ENCODE data around the gene WNT4.

WNT4 gene

GRCh38 chr1:22143065-22144033 lies at the start of gene WNT4:
Gene WNT4, minus strand, starts transcription at chr1:22143097. Its CDS starts 175 bp downstream, at chr1:22142922.
- H3K4me3 ChIP-seq (ENCODE audit: low read depth, low read length) = peak within 1 kb of the TSS; percentile 37

GRCh38 chr1:22190731-22191130 lies 47.8 kb upstream of the WNT4 start:
- H3K4me3 ChIP-seq (ENCODE audit: low read depth, low read length) = no peak overlapping the region

DNA sequence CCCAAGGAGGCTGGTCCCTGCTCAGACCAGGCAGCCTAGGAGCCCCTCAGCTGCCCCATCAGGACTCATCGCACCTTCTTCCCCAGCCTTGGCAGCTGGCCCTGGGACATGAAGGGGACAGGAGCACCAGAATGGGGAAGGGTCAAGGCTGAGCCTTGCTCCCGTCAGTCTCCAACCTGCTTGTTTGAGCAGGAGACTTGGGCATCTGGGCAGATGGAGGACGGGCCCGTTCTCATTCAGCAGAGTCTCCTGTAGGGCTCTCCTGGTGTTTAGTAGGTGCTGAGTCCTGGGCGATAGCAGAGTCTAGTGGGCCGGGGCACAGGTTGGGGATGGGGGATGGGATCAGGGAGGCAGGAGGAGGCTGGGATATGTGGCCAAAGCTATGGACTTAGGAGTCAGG lies 47.4 kb upstream of the WNT4 start:
- no peak overlapping the region for H3K4me3 ChIP-seq (ENCODE audit: low read depth, low read length)

DNA sequence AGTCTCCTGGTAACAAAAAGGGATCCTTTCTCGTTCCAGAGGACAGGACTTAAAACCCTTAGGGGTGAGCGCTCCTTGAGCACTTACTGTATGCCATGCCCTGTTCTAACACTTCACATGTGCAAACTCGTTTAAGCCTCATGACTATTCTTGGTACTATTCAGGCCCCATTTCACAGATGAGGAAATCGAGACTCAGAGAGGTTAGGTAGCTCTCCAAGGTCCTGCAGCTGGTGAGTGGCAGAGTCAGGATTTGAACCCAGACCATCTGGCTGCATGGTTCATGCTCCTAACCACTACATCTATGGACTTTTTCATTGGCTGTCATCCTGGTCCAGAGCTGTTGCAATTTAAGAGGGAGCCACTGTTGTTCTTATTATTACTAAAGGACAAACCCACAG lies 46.7 kb upstream of the WNT4 start:
- no peak overlapping the region for H3K4me3 ChIP-seq (ENCODE audit: low read depth, low read length)

- H3K4me3 ChIP-seq (ENCODE audit: low read depth, low read length) = no peak overlapping the region
These were observed 46.0 kb upstream of the WNT4 start for GRCh38 chr1:22188914-22189313.

DNA sequence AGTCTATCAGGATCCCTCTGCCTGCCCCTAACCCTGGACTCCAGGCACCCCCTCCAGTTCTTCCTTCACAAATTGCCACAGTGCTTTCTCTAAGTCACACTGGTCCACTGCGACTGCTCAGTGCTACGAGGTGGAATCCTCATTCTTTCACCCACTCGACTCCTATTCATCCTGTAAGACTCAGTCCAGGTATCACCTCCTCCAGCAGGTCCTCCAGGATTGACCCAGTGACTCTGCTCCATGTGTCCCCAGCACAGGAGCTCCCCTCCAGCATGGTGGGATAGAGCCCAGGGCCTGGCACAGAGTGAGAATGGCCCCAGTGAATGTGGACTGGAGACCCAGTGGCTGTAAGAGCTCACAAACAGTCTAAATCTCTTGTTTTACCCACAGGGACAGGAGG lies 45.5 kb upstream of the WNT4 start:
- H3K4me3 ChIP-seq (ENCODE audit: low read depth, low read length) = no peak overlapping the region

DNA sequence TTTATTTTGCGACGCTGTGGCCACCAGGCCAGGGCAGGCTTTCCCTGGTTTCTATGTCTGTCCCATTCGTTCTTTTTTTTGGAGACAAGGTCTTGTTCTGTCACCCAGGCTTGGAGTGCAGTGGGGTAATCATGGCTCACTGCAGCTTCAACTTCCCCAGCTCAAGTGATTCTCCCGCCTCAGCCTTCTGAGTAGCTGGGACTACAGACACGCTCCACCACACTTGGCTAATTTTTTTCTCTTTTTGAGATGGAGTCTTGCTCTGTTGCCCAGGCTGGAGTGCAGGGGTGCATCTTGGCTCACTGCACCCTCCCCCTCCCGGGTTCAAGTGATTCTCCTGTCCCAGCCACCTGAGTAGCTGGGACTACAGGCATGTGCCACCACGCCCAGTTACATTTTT lies 43.4 kb upstream of the WNT4 start:
- no peak overlapping the region for H3K4me3 ChIP-seq (ENCODE audit: low read depth, low read length)

- no peak overlapping the region for H3K4me3 ChIP-seq (ENCODE audit: low read depth, low read length)
These were observed 42.2 kb upstream of the WNT4 start for GRCh38 chr1:22184892-22185612.

DNA sequence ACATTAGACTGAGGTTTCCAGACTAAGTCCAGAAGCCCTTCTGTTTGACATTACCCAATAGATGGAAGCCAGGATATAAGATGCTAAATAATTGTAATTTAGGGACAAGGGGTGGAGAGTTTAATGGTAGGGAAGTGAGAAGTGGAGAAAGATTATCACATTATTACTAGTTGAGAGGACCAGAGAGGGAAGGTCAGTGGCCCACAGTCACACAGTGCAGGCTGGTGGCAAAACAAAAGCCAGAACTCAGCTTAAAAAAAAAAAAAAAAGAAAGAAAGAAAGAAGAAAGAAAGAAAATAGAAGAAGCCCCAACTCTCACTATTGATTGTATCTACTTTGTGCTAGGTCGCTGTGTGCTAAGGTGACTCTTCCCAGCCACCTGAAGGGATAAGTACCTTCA lies 41.6 kb upstream of the WNT4 start:
- no peak overlapping the region for H3K4me3 ChIP-seq (ENCODE audit: low read depth, low read length)

DNA sequence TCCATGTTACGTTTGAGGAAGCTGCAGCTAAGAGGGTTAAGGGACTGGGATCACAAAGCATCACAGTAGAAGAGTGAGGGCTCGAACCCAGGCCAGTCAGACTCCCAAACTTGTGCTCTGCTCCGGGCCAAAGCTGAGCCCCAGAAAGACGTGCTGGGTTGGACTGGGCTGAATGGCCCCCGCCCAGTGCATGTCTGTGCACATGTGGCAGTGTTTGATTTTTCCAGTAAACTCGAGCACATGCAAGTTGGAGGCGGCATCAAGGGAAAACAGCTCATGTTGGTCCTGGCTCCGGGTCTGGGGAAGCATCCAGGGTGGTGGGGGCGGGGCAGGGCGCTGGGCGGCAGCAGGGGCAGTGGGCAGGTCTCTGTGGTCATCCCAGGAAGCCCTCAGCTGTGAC lies 39.8 kb upstream of the WNT4 start:
- H3K4me3 ChIP-seq (ENCODE audit: low read depth, low read length) = no peak overlapping the region

DNA sequence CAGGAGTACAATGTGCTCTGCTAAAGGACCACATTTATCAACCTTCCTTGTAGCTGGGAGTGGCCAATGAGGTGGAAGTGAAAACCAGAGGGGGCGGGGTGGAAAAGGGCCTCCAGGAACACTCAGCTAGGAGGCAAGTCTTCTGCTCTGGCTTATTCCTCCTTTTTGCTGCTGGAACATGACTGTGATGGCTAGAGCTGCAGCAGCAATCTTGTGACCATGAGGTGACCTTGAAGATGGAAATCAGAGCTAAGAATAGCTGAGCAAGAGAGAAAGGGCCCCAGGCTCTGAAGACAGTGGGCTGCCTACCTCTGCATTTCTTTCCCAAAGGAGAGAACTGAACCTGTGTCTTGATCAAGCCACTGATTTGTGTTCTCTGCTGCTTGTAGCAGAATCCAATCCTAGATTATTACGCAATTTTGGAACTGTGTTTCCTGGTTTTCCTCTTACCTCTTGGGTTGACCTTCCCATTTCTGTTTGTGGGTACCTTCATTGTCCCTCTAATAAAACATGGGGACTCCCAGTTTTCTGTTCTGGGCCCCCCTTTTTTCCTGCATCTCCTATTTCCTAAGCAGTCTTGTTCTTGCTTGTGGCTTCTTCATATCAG lies 36.4 kb upstream of the WNT4 start:
- no peak overlapping the region for H3K4me3 ChIP-seq (ENCODE audit: low read depth, low read length)

DNA sequence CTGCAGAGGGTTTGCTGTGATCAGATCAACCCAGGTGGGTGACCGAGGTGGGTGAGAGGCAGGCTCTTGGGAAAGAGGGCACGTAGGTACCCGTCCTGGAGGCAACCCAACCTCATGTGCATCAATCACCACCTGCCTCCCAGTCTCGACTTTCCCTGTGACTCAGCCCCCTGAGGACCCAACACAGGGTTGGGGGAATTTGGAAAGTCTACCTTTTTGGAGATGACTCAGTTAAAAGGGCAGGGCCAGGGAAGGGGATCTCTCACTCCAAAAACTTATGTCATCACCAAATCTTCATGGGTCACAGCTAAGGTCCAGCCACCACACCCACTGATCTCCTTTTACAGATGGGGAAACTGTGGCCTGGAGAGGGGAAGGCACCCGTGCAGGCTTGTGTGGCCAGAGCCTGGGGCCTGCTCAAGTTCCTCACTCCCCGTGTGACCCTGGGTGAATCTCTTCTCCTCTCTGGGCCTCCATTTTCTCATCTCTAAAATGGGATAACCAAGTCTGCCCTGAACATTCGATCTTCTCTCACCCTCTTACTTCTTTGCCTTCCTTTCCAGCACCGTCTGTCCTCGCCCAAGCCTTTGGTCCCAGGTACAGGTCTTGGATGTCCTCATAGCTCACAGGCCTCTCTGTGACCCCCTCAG lies 34.6 kb upstream of the WNT4 start:
- H3K4me3 ChIP-seq (ENCODE audit: low read depth, low read length) = no peak overlapping the region

DNA sequence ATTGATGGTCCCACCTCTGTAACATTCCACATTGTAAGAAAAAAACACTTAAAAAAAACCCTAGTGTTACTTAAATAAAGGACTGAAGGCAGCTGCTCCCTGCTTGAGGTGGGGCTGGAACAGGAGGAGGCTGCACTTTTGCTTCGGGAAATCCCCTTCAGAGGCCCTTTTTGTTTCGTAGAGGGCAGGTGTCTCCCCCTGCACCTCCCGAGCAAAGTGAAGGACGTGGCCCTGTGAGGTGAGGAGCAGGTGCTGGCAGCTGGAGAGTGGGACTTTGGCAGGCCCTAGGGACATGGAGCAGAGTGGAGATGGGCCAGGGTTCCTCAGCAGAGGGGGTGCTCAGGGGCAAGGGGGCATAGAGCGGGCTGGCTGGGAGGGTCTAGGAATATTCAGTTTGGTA lies 33.4 kb upstream of the WNT4 start:
- no peak overlapping the region for H3K4me3 ChIP-seq (ENCODE audit: low read depth, low read length)

- no peak overlapping the region for H3K4me3 ChIP-seq (ENCODE audit: low read depth, low read length)
These were observed 31.7 kb upstream of the WNT4 start for GRCh38 chr1:22174446-22175220.

- H3K4me3 ChIP-seq (ENCODE audit: low read depth, low read length) = no peak overlapping the region
These were observed 29.2 kb upstream of the WNT4 start for GRCh38 chr1:22171951-22172715.

GRCh38 chr1:22169816-22170215 lies 26.9 kb upstream of the WNT4 start:
- H3K4me3 ChIP-seq (ENCODE audit: low read depth, low read length) = no peak overlapping the region

GRCh38 chr1:22168412-22168973 lies 25.6 kb upstream of the WNT4 start:
- H3K4me3 ChIP-seq (ENCODE audit: low read depth, low read length) = no peak overlapping the region

DNA sequence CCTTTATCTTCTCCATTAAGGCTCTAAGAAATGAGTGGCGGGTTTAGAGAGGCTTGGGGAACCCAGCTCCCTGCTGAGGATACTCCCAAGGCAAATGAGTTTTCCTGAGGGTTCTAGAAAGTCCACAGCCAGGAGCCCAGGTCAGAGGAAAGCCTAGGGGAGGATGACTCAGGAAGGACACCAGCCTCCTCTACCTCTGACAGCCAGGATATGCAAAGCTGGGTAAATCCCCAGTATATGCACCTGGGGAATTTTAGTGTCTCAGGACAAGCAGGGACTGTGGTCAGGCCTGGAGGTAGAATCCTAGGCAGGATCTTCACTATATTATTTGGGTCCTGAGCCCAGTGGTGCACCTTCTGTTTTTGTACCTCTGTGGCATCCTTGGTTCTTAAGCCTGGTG lies 23.5 kb upstream of the WNT4 start:
- no peak overlapping the region for H3K4me3 ChIP-seq (ENCODE audit: low read depth, low read length)
